ENCODE results near the gene RCSD1.
A peak's percentile ranks its signal among the peaks of the same experiment; 100 is the strongest.

The RCSD1 gene

DNA sequence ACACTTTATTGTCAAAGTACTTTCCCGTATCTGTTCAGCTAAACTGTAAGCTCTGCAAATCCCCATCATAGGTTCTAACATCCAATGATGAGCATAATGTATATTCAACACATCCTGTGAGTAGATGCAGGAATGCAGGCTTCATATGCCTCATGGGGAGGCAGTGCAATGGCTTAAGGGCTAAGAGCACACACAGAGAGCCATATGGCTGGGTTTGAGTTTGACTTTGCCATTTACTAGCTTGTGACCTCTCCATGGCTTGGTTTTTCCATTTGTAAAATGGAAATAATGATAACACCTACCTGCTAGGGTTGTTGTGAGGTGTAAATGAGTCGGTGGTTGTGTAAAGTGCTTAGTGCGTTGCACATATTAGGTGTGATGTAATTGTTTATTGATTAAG lies 13.4 kb downstream of the RCSD1 start:
- no peak for DNase-seq (ENCODE audit: low read depth)
- TF ChIP-seq, protein P1, sequence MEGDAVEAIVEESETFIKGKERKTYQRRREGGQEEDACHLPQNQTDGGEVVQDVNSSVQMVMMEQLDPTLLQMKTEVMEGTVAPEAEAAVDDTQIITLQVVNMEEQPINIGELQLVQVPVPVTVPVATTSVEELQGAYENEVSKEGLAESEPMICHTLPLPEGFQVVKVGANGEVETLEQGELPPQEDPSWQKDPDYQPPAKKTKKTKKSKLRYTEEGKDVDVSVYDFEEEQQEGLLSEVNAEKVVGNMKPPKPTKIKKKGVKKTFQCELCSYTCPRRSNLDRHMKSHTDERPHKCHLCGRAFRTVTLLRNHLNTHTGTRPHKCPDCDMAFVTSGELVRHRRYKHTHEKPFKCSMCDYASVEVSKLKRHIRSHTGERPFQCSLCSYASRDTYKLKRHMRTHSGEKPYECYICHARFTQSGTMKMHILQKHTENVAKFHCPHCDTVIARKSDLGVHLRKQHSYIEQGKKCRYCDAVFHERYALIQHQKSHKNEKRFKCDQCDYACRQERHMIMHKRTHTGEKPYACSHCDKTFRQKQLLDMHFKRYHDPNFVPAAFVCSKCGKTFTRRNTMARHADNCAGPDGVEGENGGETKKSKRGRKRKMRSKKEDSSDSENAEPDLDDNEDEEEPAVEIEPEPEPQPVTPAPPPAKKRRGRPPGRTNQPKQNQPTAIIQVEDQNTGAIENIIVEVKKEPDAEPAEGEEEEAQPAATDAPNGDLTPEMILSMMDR (IDR thresholded peaks at IDR 0.05; ENCODE audit: low read length, missing control alignments): no peak
- no peak overlapping the region for H3K4me3 ChIP-seq (replicated peaks; ENCODE audit: low read depth, low read length)

DNA sequence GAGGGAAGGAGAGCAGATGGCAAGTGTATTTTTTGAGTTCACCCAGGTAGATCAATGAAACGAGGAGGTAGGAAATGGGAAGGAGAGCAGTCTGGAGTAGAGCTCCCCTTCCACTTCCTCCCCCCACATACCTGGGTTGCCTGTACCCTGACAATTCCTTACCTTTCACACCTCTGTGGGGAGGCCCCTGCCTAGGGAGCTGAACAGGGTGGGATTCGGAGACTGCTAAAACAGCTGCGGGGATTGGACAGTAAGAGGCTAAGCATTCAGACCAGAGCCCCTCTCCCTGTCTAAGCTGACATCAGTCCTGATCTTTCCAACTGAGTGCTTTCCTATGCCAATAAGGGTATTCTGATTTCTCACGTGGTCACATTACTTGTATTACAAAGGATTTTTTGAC lies 14.5 kb downstream of the RCSD1 start:
- TF ChIP-seq, protein P1 (IDR thresholded peaks at IDR 0.05; ENCODE audit: low read length, missing control alignments): no peak
- no peak overlapping the region for H3K4me3 ChIP-seq (replicated peaks; ENCODE audit: low read depth, low read length)
- DNase-seq (ENCODE audit: low read depth): no peak

DNA sequence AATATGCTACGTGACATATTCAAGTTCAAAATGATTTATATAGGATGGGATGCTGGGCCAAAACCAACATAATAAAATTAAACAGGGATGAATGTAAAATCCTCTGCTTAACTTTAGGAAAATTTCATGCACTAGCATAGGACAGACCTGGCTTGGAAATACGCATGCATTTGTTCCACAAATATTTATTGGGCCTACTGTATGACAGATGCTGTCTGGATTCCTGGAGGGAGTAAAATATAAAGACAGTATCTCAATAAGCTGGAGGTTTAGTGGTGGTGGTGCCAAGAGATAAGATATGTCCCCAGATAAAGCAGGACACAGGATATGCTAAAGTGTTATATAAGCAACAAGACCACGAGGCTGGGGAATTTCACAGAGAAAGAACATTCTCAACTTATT lies 15.1 kb downstream of the RCSD1 start:
- TF ChIP-seq, protein P1 (IDR thresholded peaks at IDR 0.05; ENCODE audit: low read length, missing control alignments): no peak
- DNase-seq (ENCODE audit: low read depth): no peak
- H3K4me3 ChIP-seq (replicated peaks; ENCODE audit: low read depth, low read length): no peak overlapping the region

DNA sequence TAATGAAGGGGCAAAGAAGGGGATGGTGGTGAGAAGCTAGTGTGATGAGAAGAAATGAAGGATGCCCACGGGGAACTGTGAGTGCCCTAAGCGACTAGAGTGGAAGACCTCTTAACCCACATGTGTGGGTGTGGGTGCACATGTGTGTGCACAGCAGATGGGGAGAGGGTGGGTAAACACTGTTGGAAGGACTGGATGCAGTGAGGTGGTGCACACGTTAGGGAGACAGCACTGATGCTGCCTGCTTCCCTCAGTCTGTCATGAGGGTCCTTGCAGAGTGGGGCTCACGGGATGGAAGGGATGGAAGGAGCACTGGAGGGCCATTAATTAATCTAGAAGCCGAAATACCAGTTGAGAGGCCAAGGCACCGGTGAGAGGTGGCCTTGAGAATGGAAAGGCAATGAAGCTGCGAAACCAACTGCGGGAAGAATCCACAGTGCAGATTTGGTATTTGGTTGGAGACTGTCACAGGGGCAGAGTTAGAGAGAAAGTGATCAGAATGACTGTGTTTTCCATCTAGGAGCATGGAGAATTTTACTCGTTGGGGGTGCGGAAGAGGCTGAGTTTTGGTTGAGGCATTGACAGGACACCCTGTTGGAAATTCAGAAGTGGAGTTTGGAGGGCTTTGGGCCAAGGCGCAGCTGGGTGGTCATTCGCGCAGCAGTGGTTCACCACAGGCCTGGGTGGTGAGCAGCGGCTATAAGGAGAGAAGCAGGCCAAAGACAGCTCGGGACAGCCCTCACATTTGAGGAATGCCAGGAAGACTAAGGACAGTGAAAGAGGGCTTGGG lies 15.8 kb downstream of the RCSD1 start:
- DNase-seq (ENCODE audit: low read depth): no peak
- no peak overlapping the region for H3K4me3 ChIP-seq (replicated peaks; ENCODE audit: low read depth, low read length)
- TF ChIP-seq, protein P1 (IDR thresholded peaks at IDR 0.05; ENCODE audit: low read length, missing control alignments): no peak

DNA sequence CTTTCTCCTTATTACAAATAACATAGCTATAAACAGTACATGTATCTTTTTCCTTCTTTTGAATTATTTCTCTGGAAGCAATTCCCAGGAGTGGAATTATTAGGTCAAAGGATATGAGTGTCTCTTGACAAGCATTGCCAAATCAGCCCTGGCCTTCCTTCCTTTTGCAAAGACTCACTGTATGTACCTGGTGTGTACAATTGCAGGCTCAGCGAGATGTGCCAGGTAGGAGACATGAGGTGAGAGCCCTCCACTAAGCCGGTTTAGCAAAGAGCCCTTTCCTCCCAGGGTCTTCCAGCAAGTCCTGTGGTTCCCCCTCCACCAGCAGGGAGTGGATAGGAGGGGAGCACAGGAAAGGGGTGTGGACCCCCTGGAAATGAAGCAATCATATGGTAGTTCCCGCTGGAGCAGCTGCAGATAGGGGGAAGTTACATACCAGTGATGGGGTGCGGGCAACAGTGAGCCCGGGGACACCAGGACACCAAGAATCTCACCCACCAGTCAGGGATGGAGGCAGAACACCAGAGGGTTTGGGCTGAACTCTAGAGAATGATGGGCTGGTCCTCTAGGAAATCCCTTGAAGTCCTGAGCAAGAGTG lies 18.3 kb downstream of the RCSD1 start:
- TF ChIP-seq, protein P1 (IDR thresholded peaks at IDR 0.05; ENCODE audit: low read length, missing control alignments): no peak
- H3K4me3 ChIP-seq (replicated peaks; ENCODE audit: low read depth, low read length): no peak overlapping the region
- DNase-seq (ENCODE audit: low read depth): no peak

DNA sequence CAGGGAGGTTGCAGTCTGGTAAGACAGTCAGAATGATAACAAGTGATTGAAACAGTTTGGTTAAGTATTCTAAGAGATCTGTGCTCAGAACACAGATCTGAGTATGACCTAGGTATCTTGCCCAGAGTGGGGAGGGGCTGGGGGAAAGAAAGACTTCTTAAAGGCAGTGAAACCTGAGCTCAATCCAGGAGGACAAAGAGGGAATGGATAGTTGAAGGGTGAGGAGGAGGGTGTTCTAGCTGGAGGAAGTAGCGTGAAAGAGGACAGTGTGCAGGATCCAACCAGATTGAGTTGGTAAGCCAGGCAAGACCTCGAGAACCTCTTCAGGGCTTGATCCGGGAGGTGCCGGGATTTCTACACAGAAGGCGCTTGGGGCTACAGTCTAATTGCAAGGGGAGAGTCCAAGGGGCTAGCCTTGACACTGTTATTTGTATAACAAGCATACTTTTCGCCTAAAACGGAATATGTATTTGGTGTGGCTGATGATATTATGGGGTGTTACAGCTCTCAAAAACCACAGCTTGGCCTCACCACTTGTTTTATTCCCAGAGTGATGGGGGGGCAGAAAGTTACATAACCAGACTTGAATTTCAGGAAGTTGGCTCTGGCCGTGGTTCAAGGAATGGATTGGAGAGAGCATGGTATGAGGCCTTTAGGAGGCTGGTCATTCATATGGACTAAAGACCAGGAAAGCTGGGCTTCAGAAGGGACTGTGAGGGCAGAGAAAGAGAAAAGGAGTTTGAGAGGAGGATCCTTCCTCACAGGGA lies 19.1 kb downstream of the RCSD1 start:
- no peak overlapping the region for H3K4me3 ChIP-seq (replicated peaks; ENCODE audit: low read depth, low read length)
- DNase-seq (ENCODE audit: low read depth): peak; percentile 38
- TF ChIP-seq, protein P1 (IDR thresholded peaks at IDR 0.05; ENCODE audit: low read length, missing control alignments): no peak
